Peyer's patch (tissue), 4 donors: Measurements from ENCODE around the gene HDGFL2.

Experiments used
- CTCF ChIP-seq, 6 experiments: fragments of 450-650 bp in 4 of 6; fragments of 200-600 bp in 2 of 6; sonication (generic) in 1 of 6; IDR thresholded peaks; one replicate each; pipeline ENCODE4 v1.5.1; 2017 to 2019; ENCODE audit warnings: antibody characterized with exemption in 6 of 6, mild to moderate bottlenecking in 3 of 6, moderate library complexity in 1 of 6
- POLR2A ChIP-seq, 2 donors: fragments of 450-650 bp; IDR thresholded peaks; one replicate each; pipeline ENCODE4 v1.5.1; 2017; ENCODE audit warnings: antibody characterized with exemption in 2 of 2, mild to moderate bottlenecking in 2 of 2, moderate library complexity in 2 of 2

- TF ChIP-seq CTCF (IDR thresholded peaks at IDR 0.05) (no peak), POLR2A (IDR thresholded peaks at IDR 0.05) (no peak)
Observed at GRCh38 chr19:4498694-4499093, 26.6 kb downstream of the HDGFL2 start.
